Loucy (cell line): ENCODE data around the gene COL23A1.
A peak's percentile ranks its signal among the peaks of the same experiment; 100 is the strongest.

ENCODE experiments used
- H2AFZ ChIP-seq: fragments of 200-600 bp; sonication (generic); 2 replicates; pipeline ENCODE4 v1.6.0; 2016; ENCODE audit warnings: antibody characterized with exemption, mild to moderate bottlenecking, low read length, moderate library complexity
- H3F3A ChIP-seq: fragments of 200-600 bp; 2 replicates; pipeline ENCODE4 v1.6.0; 2016; ENCODE audit warnings: antibody characterized with exemption, low read depth, mild to moderate bottlenecking
- H3K27me3 ChIP-seq: fragments of 200-600 bp; sonication (generic); 2 replicates; pipeline ENCODE4 v1.6.1; 2014; ENCODE audit warnings: low read length, mild to moderate bottlenecking; ENCODE audit not compliant: insufficient read depth, poor library complexity, severe bottlenecking
- H3K36me3 ChIP-seq: fragments of 200-600 bp; sonication (generic); 2 replicates; pipeline ENCODE4 v1.6.1; 2016; ENCODE audit warnings: low read length; ENCODE audit not compliant: insufficient read depth
- H3K4me1 ChIP-seq: fragments of 200-600 bp; sonication (generic); 2 replicates; pipeline ENCODE4 v1.5.1; 2014; ENCODE audit warnings: low read length, mild to moderate bottlenecking; ENCODE audit not compliant: insufficient read depth, poor library complexity, severe bottlenecking
- H3K4me2 ChIP-seq: fragments of 200-600 bp; sonication (generic); 2 replicates; pipeline ENCODE4 v1.6.0; 2014; ENCODE audit warnings: antibody characterized with exemption, low read length, low read depth, mild to moderate bottlenecking; ENCODE audit not compliant: poor library complexity, severe bottlenecking
- H3K4me3 ChIP-seq: fragments of 200-600 bp; sonication (generic); 2 replicates; pipeline ENCODE4 v1.5.1; 2014; ENCODE audit warnings: low read length, mild to moderate bottlenecking, mixed read lengths; ENCODE audit not compliant: poor library complexity, severe bottlenecking
- H3K79me2 ChIP-seq: fragments of 200-600 bp; sonication (generic); 2 replicates; pipeline ENCODE4 v1.6.1; 2014; ENCODE audit warnings: low read length; ENCODE audit not compliant: insufficient read depth
- H3K9ac ChIP-seq: fragments of 200-600 bp; sonication (generic); 2 replicates; pipeline ENCODE4 v1.6.0; 2014; ENCODE audit warnings: mild to moderate bottlenecking, low read depth, low read length, moderate library complexity; ENCODE audit not compliant: poor library complexity, severe bottlenecking
- H3K9me2 ChIP-seq: fragments of 200-600 bp; sonication (generic); replicated peaks from 2 replicates; pipeline ENCODE4 v1.6.1; 2016; ENCODE audit warnings: low read depth, low read length, mixed read lengths
- H3K9me3 ChIP-seq: fragments of 200-600 bp; sonication (generic); 2 replicates; pipeline ENCODE4 v1.6.1; 2014; ENCODE audit warnings: mild to moderate bottlenecking, antibody characterized with exemption, low read length, low read depth; ENCODE audit not compliant: insufficient read depth
- H4K20me1 ChIP-seq: fragments of 200-600 bp; sonication (generic); 2 replicates; pipeline ENCODE4 v1.6.0; 2014; ENCODE audit warnings: antibody characterized with exemption, low read length, mild to moderate bottlenecking; ENCODE audit not compliant: insufficient read depth, poor library complexity, severe bottlenecking
- CTCF ChIP-seq: fragments of 200-600 bp; sonication (generic); conservative IDR thresholded peaks from 2 replicates; pipeline ENCODE4 v1.5.1; 2014; ENCODE audit warnings: mild to moderate bottlenecking, antibody characterized with exemption, low read length
- EZH2phosphoT487 ChIP-seq: fragments of 200-600 bp; IDR thresholded peaks from 2 replicates; pipeline ENCODE4 v1.6.1; 2018; ENCODE audit warnings: antibody characterized with exemption, mild to moderate bottlenecking, moderate library complexity, borderline replicate concordance

Gene COL23A1

GRCh38 chr5:178194026-178194425 lies 396.2 kb downstream of the COL23A1 start:
- Histone ChIP-seq H4K20me1 (no peaks in the 10 kb centered on the region), H3K4me3 (peak overlapping the region; percentile 43)

GRCh38 chr5:178193251-178193809 lies 396.9 kb downstream of the COL23A1 start:
- no peaks in the 10 kb centered on the region for H4K20me1 ChIP-seq
- H3K79me2 ChIP-seq, result no peaks in the 10 kb centered on the region
- H3K27me3 ChIP-seq, result no peaks in the 10 kb centered on the region
- no peaks in the 10 kb centered on the region for H3K36me3 ChIP-seq
- H3K4me2 ChIP-seq, result peak overlapping the region; percentile 76
- peaks cover 17% of the 10 kb centered on the region for H3K4me1 ChIP-seq
- peak overlapping the region; percentile 59 for H3K9ac ChIP-seq
- no peaks in the 10 kb centered on the region for H3K9me3 ChIP-seq
- no peak overlapping the region for H2AFZ ChIP-seq
- TF ChIP-seq EZH2phosphoT487 (no peak), CTCF (no peak)
- no peak overlapping the region for H3K4me3 ChIP-seq
- H3F3A ChIP-seq, result no peaks in the 10 kb centered on the region
- H3K9me2 ChIP-seq, result no peaks in the 10 kb centered on the region

More at GRCh38 chr5:178194026-178194425, 396.2 kb downstream of the COL23A1 start:
- H3K9me2 ChIP-seq, result no peaks in the 10 kb centered on the region
- H3K9ac ChIP-seq, result peak overlapping the region; percentile 59
- H3F3A ChIP-seq, result no peaks in the 10 kb centered on the region
- peak overlapping the region; percentile 76 for H3K4me2 ChIP-seq
- no peaks in the 10 kb centered on the region for H3K79me2 ChIP-seq
- no peaks in the 10 kb centered on the region for H3K27me3 ChIP-seq
- H3K36me3 ChIP-seq, result no peaks in the 10 kb centered on the region
- H2AFZ ChIP-seq, result peak overlapping the region; percentile 86
- H3K4me1 ChIP-seq, result peaks cover 17% of the 10 kb centered on the region
- TF ChIP-seq EZH2phosphoT487 (no peak), CTCF (no peak)
- no peaks in the 10 kb centered on the region for H3K9me3 ChIP-seq

- no peak overlapping the region for H2AFZ ChIP-seq
- H4K20me1 ChIP-seq, result no peaks in the 10 kb centered on the region
- H3K36me3 ChIP-seq, result no peaks in the 10 kb centered on the region
- H3K4me2 ChIP-seq, result no peak overlapping the region
- no peaks in the 10 kb centered on the region for H3K9me3 ChIP-seq
- H3K9me2 ChIP-seq, result no peaks in the 10 kb centered on the region
- H3K79me2 ChIP-seq, result no peaks in the 10 kb centered on the region
- TF ChIP-seq CTCF, result no peak
- no peak for TF ChIP-seq EZH2phosphoT487
- H3K4me1 ChIP-seq, result peaks cover 17% of the 10 kb centered on the region
- H3K27me3 ChIP-seq, result no peaks in the 10 kb centered on the region
- no peak overlapping the region for H3K9ac ChIP-seq
- no peaks in the 10 kb centered on the region for H3F3A ChIP-seq
- no peak overlapping the region for H3K4me3 ChIP-seq
Measured at GRCh38 chr5:178192787-178193186, 397.4 kb downstream of the COL23A1 start.
